ENCODE data around the gene CDC42EP4. TPM values are rescaled to one million over a fixed set of nuclear protein-coding genes. Genes with fewer than 3 reads are reported as not detected.

CDC42EP4 gene
- total and polyA plus RNA-seq, 7 donors = 10.7 to 24.4 (median 18.3) TPM

GRCh38 chr17:73278465-73279453 lies 33.0 kb downstream of the CDC42EP4 start:
- peak in 3 of 4 donors; percentile 27 to 64 (median 46) for ATAC-seq
- WGBS, 3 donors = 45 to 46% (median 45%) methylated on average over 14 of the region's 14 CpGs
- Histone ChIP-seq H3K27me3 (ENCODE audit: insufficient read depth in 3 of 3, low read length in 2 of 3) (no peaks in the 10 kb centered on the region), H3K9me3 (no peaks in the 10 kb centered on the region), H3K27ac (peak overlapping the region; percentile 9), H3K4me1 (peaks cover 11% of the 10 kb centered on the region), H3K36me3 (ENCODE audit: insufficient read depth in 1 of 2, low read depth in 1 of 2) (no peaks in the 10 kb centered on the region), H3K4me3 (no peak overlapping the region)
- intact Hi-C loops (cut with DNase I) = no loop called here
- TF ChIP-seq, protein P1, sequence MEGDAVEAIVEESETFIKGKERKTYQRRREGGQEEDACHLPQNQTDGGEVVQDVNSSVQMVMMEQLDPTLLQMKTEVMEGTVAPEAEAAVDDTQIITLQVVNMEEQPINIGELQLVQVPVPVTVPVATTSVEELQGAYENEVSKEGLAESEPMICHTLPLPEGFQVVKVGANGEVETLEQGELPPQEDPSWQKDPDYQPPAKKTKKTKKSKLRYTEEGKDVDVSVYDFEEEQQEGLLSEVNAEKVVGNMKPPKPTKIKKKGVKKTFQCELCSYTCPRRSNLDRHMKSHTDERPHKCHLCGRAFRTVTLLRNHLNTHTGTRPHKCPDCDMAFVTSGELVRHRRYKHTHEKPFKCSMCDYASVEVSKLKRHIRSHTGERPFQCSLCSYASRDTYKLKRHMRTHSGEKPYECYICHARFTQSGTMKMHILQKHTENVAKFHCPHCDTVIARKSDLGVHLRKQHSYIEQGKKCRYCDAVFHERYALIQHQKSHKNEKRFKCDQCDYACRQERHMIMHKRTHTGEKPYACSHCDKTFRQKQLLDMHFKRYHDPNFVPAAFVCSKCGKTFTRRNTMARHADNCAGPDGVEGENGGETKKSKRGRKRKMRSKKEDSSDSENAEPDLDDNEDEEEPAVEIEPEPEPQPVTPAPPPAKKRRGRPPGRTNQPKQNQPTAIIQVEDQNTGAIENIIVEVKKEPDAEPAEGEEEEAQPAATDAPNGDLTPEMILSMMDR (IDR thresholded peaks at IDR 0.05) = no peak
- DNase-seq = no peak

- Histone ChIP-seq H3K4me3 (no peak overlapping the region), H3K36me3 (ENCODE audit: insufficient read depth in 1 of 2, low read depth in 1 of 2) (no peaks in the 10 kb centered on the region), H3K4me1 (peaks cover 11% of the 10 kb centered on the region), H3K27me3 (ENCODE audit: insufficient read depth in 3 of 3, low read length in 2 of 3) (no peaks in the 10 kb centered on the region), H3K9me3 (no peaks in the 10 kb centered on the region), H3K27ac (no peak overlapping the region)
- peak in 3 of 4 donors; percentile 35 to 74 (median 43) for ATAC-seq
- DNase-seq = no peak
- TF ChIP-seq, protein P1 (IDR thresholded peaks at IDR 0.05) = no peak
- WGBS, 3 donors = 50 to 57% (median 51%) methylated on average over 7 of the region's 7 CpGs
- intact Hi-C loops (cut with DNase I) = no loop called here
Observed at GRCh38 chr17:73278049-73278464, 33.7 kb downstream of the CDC42EP4 start.

GRCh38 chr17:73274490-73274889 lies 37.3 kb downstream of the CDC42EP4 start:
- H3K9me3 ChIP-seq = no peaks in the 10 kb centered on the region
- H3K27me3 ChIP-seq (ENCODE audit: insufficient read depth in 3 of 3, low read length in 2 of 3) = no peaks in the 10 kb centered on the region
- TF ChIP-seq, protein P1 (IDR thresholded peaks at IDR 0.05) = no peak
- H3K4me3 ChIP-seq = no peak overlapping the region
- intact Hi-C loops (cut with DNase I) = no loop called here
- ATAC-seq (no peak), DNase-seq (no peak)
- 98% methylated on average over 4 of the region's 4 CpGs for WGBS, 3 donors
- H3K27ac ChIP-seq = no peak overlapping the region
- H3K4me1 ChIP-seq = peaks cover 11% of the 10 kb centered on the region
- no peaks in the 10 kb centered on the region for H3K36me3 ChIP-seq (ENCODE audit: insufficient read depth in 1 of 2, low read depth in 1 of 2)

DNA sequence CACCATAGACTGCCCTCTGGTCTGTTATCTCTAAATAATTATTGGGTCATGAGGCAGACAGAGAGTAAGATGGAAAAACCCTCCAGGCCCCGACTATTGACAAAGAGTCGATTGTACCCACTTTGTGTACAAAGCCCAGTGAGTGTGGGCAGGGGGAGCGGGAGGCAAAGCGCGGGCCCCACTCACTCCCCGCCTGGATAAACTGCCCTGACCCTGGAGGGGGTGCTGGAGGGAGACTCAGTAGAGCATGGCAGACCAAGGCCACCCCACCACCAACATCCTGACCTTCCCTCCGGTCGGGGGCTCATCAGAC lies 38.9 kb downstream of the CDC42EP4 start:
- intact Hi-C loops (cut with DNase I) = no loop called here
- TF ChIP-seq, protein P1 (IDR thresholded peaks at IDR 0.05) = no peak
- H3K9me3 ChIP-seq = no peaks in the 10 kb centered on the region
- no peaks in the 10 kb centered on the region for H3K36me3 ChIP-seq (ENCODE audit: insufficient read depth in 1 of 2, low read depth in 1 of 2)
- DNase-seq (no peak), ATAC-seq (no peak)
- no peak overlapping the region for H3K4me3 ChIP-seq
- no peaks in the 10 kb centered on the region for H3K4me1 ChIP-seq
- H3K27me3 ChIP-seq (ENCODE audit: insufficient read depth in 3 of 3, low read length in 2 of 3) = no peaks in the 10 kb centered on the region
- 89 to 91% (median 90%) methylated on average over 8 of the region's 8 CpGs for WGBS, 3 donors
- H3K27ac ChIP-seq = no peak overlapping the region
